Measurements from ENCODE around the gene NRXN3.

The NRXN3 gene

DNA sequence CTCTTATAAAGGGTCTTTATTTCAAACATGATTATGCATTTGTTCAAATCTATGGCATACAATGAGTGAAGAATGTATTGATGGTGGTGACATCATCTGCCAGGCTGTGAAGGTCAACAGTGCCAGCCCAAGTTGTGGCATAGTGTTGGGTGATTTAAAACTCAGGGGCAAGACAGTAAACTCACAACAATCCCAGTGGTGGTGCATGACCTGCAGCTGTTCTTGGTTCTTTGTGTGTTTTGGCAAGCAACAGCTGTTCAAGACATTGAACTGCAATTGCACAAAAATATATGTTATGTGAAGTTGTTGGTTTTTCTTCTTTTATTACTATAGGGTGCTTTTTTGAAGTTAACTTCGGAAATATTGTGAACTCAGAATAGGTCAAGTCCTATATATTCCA lies 851.6 kb downstream of the NRXN3 start:
- Mint-ChIP-seq H3K27me3 (ENCODE audit: low read depth, poor library complexity) (peaks cover 3% of the 10 kb centered on the region), H3K27ac (no peak overlapping the region), H3K4me3 (no peak overlapping the region), H3K4me1 (no peaks in the 10 kb centered on the region), H3K9me3 (peaks cover 13% of the 10 kb centered on the region), H3K36me3 (ENCODE audit: low read depth) (no peaks in the 10 kb centered on the region)
- TF ChIP-seq CTCF (IDR thresholded peaks at IDR 0.05): no peak
- no peak for DNase-seq

- Mint-ChIP-seq H3K27ac (no peak overlapping the region), H3K4me1 (no peaks in the 10 kb centered on the region), H3K4me3 (no peak overlapping the region), H3K9me3 (peaks cover 13% of the 10 kb centered on the region), H3K36me3 (ENCODE audit: low read depth) (no peaks in the 10 kb centered on the region), H3K27me3 (ENCODE audit: low read depth, poor library complexity) (no peaks in the 10 kb centered on the region)
- no peak for DNase-seq
- no peak for TF ChIP-seq CTCF (IDR thresholded peaks at IDR 0.05)
These were observed 857.0 kb downstream of the NRXN3 start for GRCh38 chr14:79027138-79027537.

DNA sequence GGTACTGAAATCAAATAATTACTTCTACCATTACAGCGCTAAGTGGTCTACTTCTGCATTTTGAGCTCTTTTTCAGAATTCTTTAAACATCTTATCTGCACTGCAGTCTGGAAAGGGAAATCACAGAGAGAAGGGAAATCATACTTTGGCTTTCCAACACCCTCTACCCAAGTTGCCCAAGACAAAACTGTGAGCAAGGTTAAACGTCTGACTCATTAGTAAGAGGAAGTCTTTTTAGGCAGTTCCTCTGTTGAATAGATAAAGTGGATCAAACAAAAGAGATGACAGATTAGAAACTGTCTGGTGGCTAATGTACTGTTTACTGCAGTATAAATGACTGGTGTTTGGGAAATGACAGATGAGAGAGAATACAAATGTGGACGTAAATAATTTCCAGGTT lies 858.1 kb downstream of the NRXN3 start:
- Mint-ChIP-seq H3K4me1 (no peaks in the 10 kb centered on the region), H3K27me3 (ENCODE audit: low read depth, poor library complexity) (no peaks in the 10 kb centered on the region), H3K9me3 (peaks cover 13% of the 10 kb centered on the region), H3K36me3 (ENCODE audit: low read depth) (no peaks in the 10 kb centered on the region), H3K4me3 (no peak overlapping the region), H3K27ac (no peak overlapping the region)
- TF ChIP-seq CTCF (IDR thresholded peaks at IDR 0.05): no peak
- DNase-seq: no peak

GRCh38 chr14:79036441-79036840 lies 866.3 kb downstream of the NRXN3 start:
- DNase-seq: no peak
- Mint-ChIP-seq H3K27me3 (ENCODE audit: low read depth, poor library complexity) (peaks cover 2% of the 10 kb centered on the region), H3K4me1 (no peaks in the 10 kb centered on the region), H3K27ac (no peak overlapping the region), H3K36me3 (ENCODE audit: low read depth) (peaks cover 5% of the 10 kb centered on the region), H3K9me3 (peaks cover 16% of the 10 kb centered on the region), H3K4me3 (no peak overlapping the region)
- TF ChIP-seq CTCF (IDR thresholded peaks at IDR 0.05): no peak

DNA sequence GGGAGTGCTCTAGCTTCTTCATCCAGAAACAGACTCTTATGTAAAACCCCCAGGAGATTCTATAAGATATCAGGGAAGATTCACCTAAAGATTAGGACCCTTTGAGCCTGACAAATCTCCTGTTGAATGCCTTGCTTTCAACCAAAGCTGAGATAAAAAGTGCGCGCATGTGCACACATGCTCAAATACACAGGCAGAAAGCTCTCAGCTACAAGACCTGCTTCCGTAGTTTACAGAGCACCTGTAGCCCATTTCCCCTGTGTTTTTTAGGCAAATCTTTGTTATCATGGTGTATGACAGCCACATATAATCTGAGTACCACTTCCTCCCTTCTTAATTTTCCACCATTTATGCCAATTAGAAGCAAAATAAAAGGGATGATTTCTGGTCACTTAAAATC lies 866.9 kb downstream of the NRXN3 start:
- Mint-ChIP-seq H3K9me3 (peaks cover 16% of the 10 kb centered on the region), H3K27me3 (ENCODE audit: low read depth, poor library complexity) (peaks cover 2% of the 10 kb centered on the region), H3K4me1 (no peaks in the 10 kb centered on the region), H3K36me3 (ENCODE audit: low read depth) (peaks cover 5% of the 10 kb centered on the region), H3K4me3 (no peak overlapping the region), H3K27ac (no peak overlapping the region)
- no peak for DNase-seq
- TF ChIP-seq CTCF (IDR thresholded peaks at IDR 0.05): no peak

GRCh38 chr14:79037593-79037992 lies 867.4 kb downstream of the NRXN3 start:
- Mint-ChIP-seq H3K4me3 (no peak overlapping the region), H3K27ac (no peak overlapping the region), H3K36me3 (ENCODE audit: low read depth) (peaks cover 5% of the 10 kb centered on the region), H3K4me1 (no peaks in the 10 kb centered on the region), H3K27me3 (ENCODE audit: low read depth, poor library complexity) (peaks cover 2% of the 10 kb centered on the region), H3K9me3 (peaks cover 16% of the 10 kb centered on the region)
- TF ChIP-seq CTCF (IDR thresholded peaks at IDR 0.05): no peak
- no peak for DNase-seq

Measured in nephron progenitor cell (in vitro differentiated cells).